ENCODE measurements around the gene GLUD1.
"Not testable (repeated sequence)": the region's sequence is repeated elsewhere in the genome, so short reads cannot be mapped to it uniquely, and the experiment has no call there.

Gene GLUD1

GRCh38 chr10:87058171-87058570 is 36.5 kb downstream of the GLUD1 start:
- in situ Hi-C loops (cut with HindIII; ENCODE audit: low pct_ligation_motif_present, low pct_unique_long_range_greater_than_20kb, low sequenced_read_pairs) = no loop called here
- no peak for DNase-seq

- in situ Hi-C loops (cut with HindIII; ENCODE audit: low pct_ligation_motif_present, low pct_unique_long_range_greater_than_20kb, low sequenced_read_pairs) = no loop called here
- no peak for DNase-seq
Observed at GRCh38 chr10:87054373-87055295, 40.0 kb downstream of the GLUD1 start.

- in situ Hi-C loops (cut with HindIII; ENCODE audit: low pct_ligation_motif_present, low pct_unique_long_range_greater_than_20kb, low sequenced_read_pairs) = no loop called here
- DNase-seq = no peak
Observed at GRCh38 chr10:87053577-87054181, 41.0 kb downstream of the GLUD1 start.

GRCh38 chr10:87053111-87053510 is 41.5 kb downstream of the GLUD1 start:
- DNase-seq = no peak
- in situ Hi-C loops (cut with HindIII; ENCODE audit: low pct_ligation_motif_present, low pct_unique_long_range_greater_than_20kb, low sequenced_read_pairs) = no loop called here

GRCh38 chr10:87045434-87045938 is 49.2 kb downstream of the GLUD1 start:
- in situ Hi-C loops (cut with HindIII; ENCODE audit: low pct_ligation_motif_present, low pct_unique_long_range_greater_than_20kb, low sequenced_read_pairs) = no loop called here
- DNase-seq = no peak

GRCh38 chr10:87043579-87043978 is 51.1 kb downstream of the GLUD1 start:
- DNase-seq; in situ Hi-C loops (cut with HindIII; ENCODE audit: low pct_ligation_motif_present, low pct_unique_long_range_greater_than_20kb, low sequenced_read_pairs): not testable (repeated sequence)

GRCh38 chr10:87038786-87039185 is 55.9 kb downstream of the GLUD1 start:
- DNase-seq = no peak
- in situ Hi-C loops (cut with HindIII; ENCODE audit: low pct_ligation_motif_present, low pct_unique_long_range_greater_than_20kb, low sequenced_read_pairs) = no loop called here

- no peak for DNase-seq
Observed at GRCh38 chr10:87038286-87038717, 56.3 kb downstream of the GLUD1 start.

GRCh38 chr10:87036623-87037022 is 58.0 kb downstream of the GLUD1 start:
- DNase-seq = no peak
- in situ Hi-C loops (cut with HindIII; ENCODE audit: low pct_ligation_motif_present, low pct_unique_long_range_greater_than_20kb, low sequenced_read_pairs) = no loop called here

More at GRCh38 chr10:87038286-87038717, 56.3 kb downstream of the GLUD1 start:
- in situ Hi-C loops (cut with HindIII; ENCODE audit: low pct_ligation_motif_present, low pct_unique_long_range_greater_than_20kb, low sequenced_read_pairs) = no loop called here

- DNase-seq = no peak
- in situ Hi-C loops (cut with HindIII; ENCODE audit: low pct_ligation_motif_present, low pct_unique_long_range_greater_than_20kb, low sequenced_read_pairs) = no loop called here
Observed at GRCh38 chr10:87030912-87031635, 63.6 kb downstream of the GLUD1 start.

- DNase-seq; in situ Hi-C loops (cut with HindIII; ENCODE audit: low pct_ligation_motif_present, low pct_unique_long_range_greater_than_20kb, low sequenced_read_pairs): not testable (repeated sequence)
Observed at GRCh38 chr10:87030419-87030818, 64.2 kb downstream of the GLUD1 start.

GRCh38 chr10:87026747-87027508 is 67.7 kb downstream of the GLUD1 start:
- in situ Hi-C loops (cut with HindIII; ENCODE audit: low pct_ligation_motif_present, low pct_unique_long_range_greater_than_20kb, low sequenced_read_pairs); DNase-seq: not testable (repeated sequence)

- peak; percentile 86 for DNase-seq
- in situ Hi-C loops (cut with HindIII; ENCODE audit: low pct_ligation_motif_present, low pct_unique_long_range_greater_than_20kb, low sequenced_read_pairs) = not testable (repeated sequence)
Observed at GRCh38 chr10:87025285-87025958, 69.2 kb downstream of the GLUD1 start.

- DNase-seq; in situ Hi-C loops (cut with HindIII; ENCODE audit: low pct_ligation_motif_present, low pct_unique_long_range_greater_than_20kb, low sequenced_read_pairs): not testable (repeated sequence)
Observed at GRCh38 chr10:87020056-87020455, 74.6 kb downstream of the GLUD1 start, which contains the start of gene FAM25A. Gene FAM25A, plus strand, starts transcription at chr10:87020294. Its CDS starts 31 bp downstream, at chr10:87020325.

- DNase-seq; in situ Hi-C loops (cut with HindIII; ENCODE audit: low pct_ligation_motif_present, low pct_unique_long_range_greater_than_20kb, low sequenced_read_pairs): not testable (repeated sequence)
Observed at GRCh38 chr10:87019504-87019903, 75.1 kb downstream of the GLUD1 start.

GRCh38 chr10:87019066-87019465 is 75.6 kb downstream of the GLUD1 start:
- in situ Hi-C loops (cut with HindIII; ENCODE audit: low pct_ligation_motif_present, low pct_unique_long_range_greater_than_20kb, low sequenced_read_pairs); DNase-seq: not testable (repeated sequence)

- in situ Hi-C loops (cut with HindIII; ENCODE audit: low pct_ligation_motif_present, low pct_unique_long_range_greater_than_20kb, low sequenced_read_pairs) = not testable (repeated sequence)
Observed at GRCh38 chr10:87018127-87018526, 76.5 kb downstream of the GLUD1 start.

More at GRCh38 chr10:87018127-87018526, 76.5 kb downstream of the GLUD1 start:
- DNase-seq = not testable (repeated sequence)

Measured in ACHN (cell line).